Vagina (tissue), 2 donors: ENCODE results near the gene CDIP1. TPM values are rescaled to one million over a fixed set of nuclear protein-coding genes. Genes with fewer than 3 reads are reported as not detected.

Source experiments
- DNase-seq, 2 donors: peaks; one replicate each; pipeline ENCODE4 v3.0.0-alpha.2; 2017; ENCODE audit errors: extremely low spot score in 2 of 2
- H3K27ac ChIP-seq: fragments of 200-600 bp; sonication (generic); one replicate; pipeline ENCODE4 v1.5.1; 2019
- H3K27me3 ChIP-seq: fragments of 200-600 bp; sonication (generic); one replicate; pipeline ENCODE4 v1.5.1; 2019
- H3K36me3 ChIP-seq, 2 donors: fragments of 200-600 bp; sonication (generic); one replicate each; pipeline ENCODE4 v1.5.1; 2017 to 2019
- H3K4me1 ChIP-seq: fragments of 200-600 bp; sonication (generic); one replicate; pipeline ENCODE4 v1.5.1; 2019
- H3K4me3 ChIP-seq, 2 donors: fragments of 200-600 bp; sonication (generic); 1 replicate in 1 of 2; 2 replicates in 1 of 2; pipeline ENCODE4 v1.5.1; 2016 to 2019
- H3K9me3 ChIP-seq: fragments of 200-600 bp; sonication (generic); one replicate; pipeline ENCODE4 v1.5.1; 2019
- POLR2A ChIP-seq, 2 donors: fragments of 450-650 bp; IDR thresholded peaks; one replicate each; pipeline ENCODE4 v1.6.1; 2017; ENCODE audit warnings: antibody characterized with exemption in 2 of 2, mild to moderate bottlenecking in 2 of 2, moderate library complexity in 2 of 2
- POLR2AphosphoS5 ChIP-seq, 2 donors: sonication (generic); formaldehyde crosslinking; IDR thresholded peaks; one replicate each; pipeline ENCODE4 v1.9.0; 2017; ENCODE audit warnings: antibody characterized with exemption in 2 of 2, mild to moderate bottlenecking in 2 of 2, low read depth in 1 of 2; ENCODE audit not compliant: insufficient read depth in 1 of 2
- intact Hi-C: fragments of 100-400 bp; cut with DNase I; formaldehyde crosslinking; loops from one replicate; pipeline ENCODE4 v1.15.1; 2023
- total RNA-seq: library from RNA; depleted of rRNA; stranded (reverse); fragments of >200 nt; gene quantifications from one replicate; pipeline ENCODE4 v1.2.3, GENCODE V29; 2016
- TF ChIP-seq, protein P1 (sequence below), 3 experiments: fragments of 450-650 bp in 2 of 3; fragments of 200-600 bp in 1 of 3; sonication (generic) in 1 of 3; IDR thresholded peaks; one replicate each; pipeline ENCODE4 v1.5.1; 2017 to 2019; ENCODE audit warnings: antibody characterized with exemption in 3 of 3, mild to moderate bottlenecking in 2 of 3, moderate library complexity in 2 of 3

The CDIP1 gene
- total RNA-seq, 1 donor from 2014 or later: 13.3 TPM

DNA sequence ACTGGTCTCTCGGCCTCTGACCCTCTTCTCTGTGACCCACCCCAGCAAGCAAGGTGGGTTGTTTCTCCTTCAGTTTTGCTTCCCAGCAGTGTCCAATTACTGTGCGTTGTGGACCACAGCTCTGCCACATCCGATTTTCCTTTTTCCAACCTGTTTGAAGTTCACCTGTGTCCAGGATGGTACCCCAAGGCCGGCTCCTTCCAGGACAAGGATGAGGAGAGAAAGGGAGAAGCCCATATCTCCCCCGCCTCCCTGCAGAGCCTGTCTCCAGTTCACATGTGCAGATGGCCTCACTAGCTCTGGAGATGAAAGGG, 77.7 kb downstream of the CDIP1 start:
- Histone ChIP-seq H3K9me3 (no peaks in the 10 kb centered on the region), H3K4me3 (no peak overlapping the region), H3K27me3 (no peaks in the 10 kb centered on the region), H3K4me1 (no peaks in the 10 kb centered on the region), H3K27ac (no peak overlapping the region), H3K36me3 (peaks cover 0 to 19% of the 10 kb centered on the region in 2 donors)
- DNase-seq: no peak
- intact Hi-C loops: no loop called here
- TF ChIP-seq POLR2A (IDR thresholded peaks at IDR 0.05) (no peak), POLR2AphosphoS5 (IDR thresholded peaks at IDR 0.05; ENCODE audit: insufficient read depth in 1 of 2, low read depth in 1 of 2) (no peak)
- TF ChIP-seq, protein P1, sequence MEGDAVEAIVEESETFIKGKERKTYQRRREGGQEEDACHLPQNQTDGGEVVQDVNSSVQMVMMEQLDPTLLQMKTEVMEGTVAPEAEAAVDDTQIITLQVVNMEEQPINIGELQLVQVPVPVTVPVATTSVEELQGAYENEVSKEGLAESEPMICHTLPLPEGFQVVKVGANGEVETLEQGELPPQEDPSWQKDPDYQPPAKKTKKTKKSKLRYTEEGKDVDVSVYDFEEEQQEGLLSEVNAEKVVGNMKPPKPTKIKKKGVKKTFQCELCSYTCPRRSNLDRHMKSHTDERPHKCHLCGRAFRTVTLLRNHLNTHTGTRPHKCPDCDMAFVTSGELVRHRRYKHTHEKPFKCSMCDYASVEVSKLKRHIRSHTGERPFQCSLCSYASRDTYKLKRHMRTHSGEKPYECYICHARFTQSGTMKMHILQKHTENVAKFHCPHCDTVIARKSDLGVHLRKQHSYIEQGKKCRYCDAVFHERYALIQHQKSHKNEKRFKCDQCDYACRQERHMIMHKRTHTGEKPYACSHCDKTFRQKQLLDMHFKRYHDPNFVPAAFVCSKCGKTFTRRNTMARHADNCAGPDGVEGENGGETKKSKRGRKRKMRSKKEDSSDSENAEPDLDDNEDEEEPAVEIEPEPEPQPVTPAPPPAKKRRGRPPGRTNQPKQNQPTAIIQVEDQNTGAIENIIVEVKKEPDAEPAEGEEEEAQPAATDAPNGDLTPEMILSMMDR (IDR thresholded peaks at IDR 0.05): no peak

Other genes with a start within 250 kb of the CDIP1 start
- 6.9 TPM for gene GLIS2, start 222.7 kb downstream of the CDIP1 start, total RNA-seq
- gene PAM16, start 187.5 kb downstream of the CDIP1 start, total RNA-seq: 76.1 TPM
- 37.6 TPM for gene VASN, start 166.9 kb downstream of the CDIP1 start, total RNA-seq
- gene CORO7, start 122.2 kb downstream of the CDIP1 start, total RNA-seq: 30.9 TPM
- 33.6 TPM for gene DNAJA3, start 112.9 kb downstream of the CDIP1 start, total RNA-seq
- 35.6 TPM for gene NMRAL1, start 64.1 kb downstream of the CDIP1 start, total RNA-seq
- 52.8 TPM for gene HMOX2, start 62.4 kb downstream of the CDIP1 start, total RNA-seq
- gene C16orf96, start 17.6 kb upstream of the CDIP1 start, total RNA-seq: not detected
- gene UBALD1, start 76.1 kb upstream of the CDIP1 start, total RNA-seq: 16.9 TPM
- gene MGRN1, start 86.1 kb upstream of the CDIP1 start, total RNA-seq: 40.8 TPM
- 28.5 TPM for gene NUDT16L1, start 154.8 kb upstream of the CDIP1 start, total RNA-seq
- 25.3 TPM for gene ANKS3, start 195.5 kb upstream of the CDIP1 start, total RNA-seq
- not detected for gene DNAAF8, start 195.8 kb upstream of the CDIP1 start, total RNA-seq
- gene ZNF500, start 228.4 kb upstream of the CDIP1 start, total RNA-seq: 11.0 TPM
- gene SEPTIN12, start 249.6 kb upstream of the CDIP1 start, total RNA-seq: not detected